Mammary epithelial cell (primary cell): ENCODE measurements around the gene VWA3A.

Experiments used
- CTCF ChIP-seq, 2 donors: IDR thresholded peaks in 1 of 2; conservative IDR thresholded peaks in 1 of 2; 2 replicates each; pipeline ENCODE4 v1.5.1; 2011 to 2012; ENCODE audit warnings: inconsistent platforms in 2 of 2, low read length in 2 of 2, mild to moderate bottlenecking in 2 of 2, control low read depth in 1 of 2, low read depth in 1 of 2; ENCODE audit not compliant: insufficient read depth in 1 of 2; ENCODE audit errors: extremely low read depth in 1 of 2
- EZH2 ChIP-seq: IDR thresholded peaks from 2 replicates; pipeline ENCODE4 v1.6.1; 2012; ENCODE audit warnings: low read length, inconsistent platforms, borderline replicate concordance

- TF ChIP-seq EZH2 (no peak), CTCF (conservative IDR thresholded peaks at IDR 0.05 in 1 of 2, IDR thresholded peaks at IDR 0.05 in 1 of 2; ENCODE audit: extremely low read depth in 1 of 2, insufficient read depth in 1 of 2, low read depth in 1 of 2, low read length in 2 of 2) (no peak)
These were observed 16.6 kb upstream of the VWA3A start for GRCh38 chr16:22075776-22076175.
